K562 (cell line): ENCODE measurements around the gene PHLDA3. TPM values are rescaled to one million over a fixed set of nuclear protein-coding genes. Genes with fewer than 3 reads are reported as not detected.

ENCODE experiments used
- ADNP ChIP-seq: fragments of 200-800 bp; sonication (Bioruptor generic); IDR thresholded peaks from 2 replicates; pipeline ENCODE4 v1.6.1; 2016; ENCODE audit warnings: missing genetic modification characterization, missing compliant biosample characterization
- ARNT ChIP-seq, 2 experiments: fragments of 450-650 bp; IDR thresholded peaks; 2 replicates each; pipeline ENCODE4 v1.6.1; 2016; ENCODE audit warnings: mild to moderate bottlenecking in 1 of 2
- CEBPB ChIP-seq: fragments of 450-650 bp; IDR thresholded peaks from 2 replicates; pipeline ENCODE4 v1.6.1; 2016; ENCODE audit warnings: missing genetic modification characterization, missing compliant biosample characterization
- ELF1 ChIP-seq: fragments of 200-800 bp; sonication (Bioruptor generic); IDR thresholded peaks from 2 replicates; pipeline ENCODE4 v1.6.1; 2016; ENCODE audit warnings: missing genetic modification characterization, missing compliant biosample characterization
- FOXJ3 ChIP-seq: sonication (generic); formaldehyde crosslinking; IDR thresholded peaks from 2 replicates; pipeline ENCODE4 v1.4.0; 2020; ENCODE audit warnings: mild to moderate bottlenecking, missing genetic modification reagents
- FOXK1 ChIP-seq: sonication (generic); formaldehyde crosslinking; IDR thresholded peaks from 2 replicates; pipeline ENCODE4 v1.8.0; 2022; ENCODE audit warnings: missing genetic modification reagents, mild to moderate bottlenecking, borderline replicate concordance
- FOXK2 ChIP-seq, 2 experiments: fragments of 450-650 bp; IDR thresholded peaks in 1 of 2; conservative IDR thresholded peaks in 1 of 2; 2 replicates each; pipeline ENCODE4 v1.6.1; 2016; ENCODE audit warnings: low read depth in 2 of 2, mild to moderate bottlenecking in 1 of 2
- HINFP ChIP-seq: fragments of 450-650 bp; conservative IDR thresholded peaks from 2 replicates; pipeline ENCODE4 v1.6.1; 2016; ENCODE audit warnings: missing genetic modification characterization, low read depth, mild to moderate bottlenecking, control low read depth, missing compliant biosample characterization
- MEF2D ChIP-seq: conservative IDR thresholded peaks from 2 replicates; pipeline ENCODE4 v1.6.1; 2016; ENCODE audit warnings: low read depth, missing genetic modification characterization, missing compliant biosample characterization
- PRPF4 ChIP-seq: fragments of 200-400 bp; formaldehyde crosslinking; IDR thresholded peaks from one replicate; pipeline ENCODE4 v1.6.1; 2017; ENCODE audit warnings: low read length, low read depth, mild to moderate bottlenecking; ENCODE audit not compliant: insufficient read depth, poor library complexity, severe bottlenecking
- RHOXF2B ChIP-seq: fragments of 250-450 bp; sonication (Bioruptor Pico); conservative IDR thresholded peaks from 2 replicates; pipeline ENCODE4 v1.5.1; 2021
- SRSF9 ChIP-seq: fragments of 200-400 bp; formaldehyde crosslinking; IDR thresholded peaks from 2 replicates; pipeline ENCODE4 v1.6.1; 2017; ENCODE audit warnings: low read depth, low read length, borderline replicate concordance
- STAT6 ChIP-seq: sonication (generic); formaldehyde crosslinking; IDR thresholded peaks from 2 replicates; pipeline ENCODE4 v1.8.1; 2023; ENCODE audit warnings: mild to moderate bottlenecking, missing genetic modification reagents
- TEAD1 ChIP-seq, 2 experiments: fragments of 450-650 bp in 1 of 2; sonication (generic) in 1 of 2; formaldehyde crosslinking; IDR thresholded peaks; 2 replicates each; pipeline versions ENCODE4 v1.4.0 to v1.8.0; 2020 to 2022; ENCODE audit warnings: mild to moderate bottlenecking in 2 of 2, missing genetic modification reagents in 1 of 2
- WHSC1 ChIP-seq: IDR thresholded peaks from one replicate; pipeline ENCODE4 v1.6.1; 2012; ENCODE audit warnings: low read length, control low read depth, inconsistent platforms
- ZEB2 ChIP-seq: fragments of 450-650 bp; IDR thresholded peaks from 2 replicates; pipeline ENCODE4 v1.6.1; 2016
- ZFP36 ChIP-seq: fragments of 150-350 bp; IDR thresholded peaks from 2 replicates; pipeline ENCODE4 v1.6.1; 2018; ENCODE audit warnings: low read length, low read depth; ENCODE audit not compliant: partially characterized antibody
- polyA plus RNA-seq, 8 experiments: library from polyadenylated mRNA; depleted of rRNA in 4 of 8; stranded (reverse) in 5 of 8; unstranded in 3 of 8; fragments of >200 nt; fragmentation: Nextera tagmentation in 2 of 8; fragmentation: Illumina TruSeq in 1 of 8; extraction: Ambion mirVana in 2 of 8; extraction: Trizol in 1 of 8; gene quantifications; 2 replicates each; pipeline versions ENCODE4 v1.2.1 to v1.2.3, GENCODE V29; 2011 to 2014; ENCODE audit warnings: inconsistent platforms in 1 of 8, missing spikeins in 1 of 8
- total RNA-seq, 7 experiments: library from RNA; depleted of rRNA in 6 of 7; stranded (reverse); fragments of >200 nt in 6 of 7; fragmentation: Illumina TruSeq in 2 of 7; extraction: Trizol in 2 of 7; gene quantifications; 2 replicates each; pipeline versions ENCODE4 v1.2.1 to v1.2.3, GENCODE V29; 2011 to 2021; ENCODE audit warnings: low replicate concordance in 1 of 7
- TF ChIP-seq, protein P1 (sequence below): sonication (generic); formaldehyde crosslinking; IDR thresholded peaks from 2 replicates; pipeline ENCODE4 v1.5.0; 2020; ENCODE audit warnings: missing genetic modification reagents
- TF ChIP-seq, protein P2 (sequence below): fragments of 450-650 bp; formaldehyde crosslinking; IDR thresholded peaks from 2 replicates; pipeline ENCODE4 v1.4.0; 2022; ENCODE audit warnings: missing genetic modification characterization
- TF ChIP-seq, protein P3 (sequence below): fragments of 250-450 bp; sonication (Bioruptor Pico); IDR thresholded peaks from 2 replicates; pipeline ENCODE4 v1.4.0; 2020; ENCODE audit warnings: mild to moderate bottlenecking, moderate library complexity

PHLDA3 gene
- total and polyA plus RNA-seq, 9 of the 15 experiments (the other 6 are each of a cell fraction or from before 2014, with no cell fraction given) = 0.11 to 0.27 TPM; not detected in 7

DNA sequence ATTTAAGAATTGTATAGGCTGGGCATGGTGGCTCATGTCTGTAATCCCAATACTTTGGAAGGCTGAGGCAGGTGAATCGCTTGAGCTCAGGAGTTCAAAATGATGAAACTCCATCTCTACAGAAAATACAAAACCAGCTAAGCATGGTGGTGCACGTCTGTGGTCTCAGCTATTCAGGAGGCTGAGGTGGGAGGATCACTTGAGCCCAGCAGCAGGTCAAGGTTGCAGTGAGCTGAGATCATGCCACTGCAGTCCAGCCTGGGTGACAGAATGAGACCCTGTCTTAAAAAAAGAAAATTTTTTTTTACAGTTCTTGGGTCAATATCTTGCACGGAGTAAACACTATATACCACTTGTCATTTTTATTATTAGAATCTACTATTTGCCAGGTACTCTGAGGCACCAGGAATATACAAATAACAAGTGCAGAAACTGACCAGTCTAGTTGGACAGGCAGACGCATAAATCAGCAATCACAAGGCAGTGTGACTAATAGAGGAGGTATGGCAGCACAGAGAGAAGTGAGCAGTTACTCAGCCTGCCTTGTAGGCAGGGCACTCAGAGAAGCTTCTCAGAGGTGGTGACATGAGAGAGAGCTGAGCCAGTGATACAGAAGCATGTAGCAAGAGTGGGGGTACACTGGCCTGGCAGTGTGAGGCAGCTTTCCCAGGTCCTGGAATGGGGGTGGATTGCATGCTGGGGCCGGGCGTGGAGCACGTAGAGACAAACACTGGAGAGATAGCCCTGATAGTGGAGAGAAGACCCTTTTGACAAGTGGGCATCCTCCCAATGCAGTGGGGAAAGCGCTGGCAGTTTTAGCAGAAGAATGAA, 8.0 kb downstream of the PHLDA3 start (continued):
- TF ChIP-seq, protein P1, sequence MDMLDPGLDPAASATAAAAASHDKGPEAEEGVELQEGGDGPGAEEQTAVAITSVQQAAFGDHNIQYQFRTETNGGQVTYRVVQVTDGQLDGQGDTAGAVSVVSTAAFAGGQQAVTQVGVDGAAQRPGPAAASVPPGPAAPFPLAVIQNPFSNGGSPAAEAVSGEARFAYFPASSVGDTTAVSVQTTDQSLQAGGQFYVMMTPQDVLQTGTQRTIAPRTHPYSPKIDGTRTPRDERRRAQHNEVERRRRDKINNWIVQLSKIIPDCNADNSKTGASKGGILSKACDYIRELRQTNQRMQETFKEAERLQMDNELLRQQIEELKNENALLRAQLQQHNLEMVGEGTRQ (CRISPR knock-in tag) = no peak
- TF ChIP-seq, protein P2, sequence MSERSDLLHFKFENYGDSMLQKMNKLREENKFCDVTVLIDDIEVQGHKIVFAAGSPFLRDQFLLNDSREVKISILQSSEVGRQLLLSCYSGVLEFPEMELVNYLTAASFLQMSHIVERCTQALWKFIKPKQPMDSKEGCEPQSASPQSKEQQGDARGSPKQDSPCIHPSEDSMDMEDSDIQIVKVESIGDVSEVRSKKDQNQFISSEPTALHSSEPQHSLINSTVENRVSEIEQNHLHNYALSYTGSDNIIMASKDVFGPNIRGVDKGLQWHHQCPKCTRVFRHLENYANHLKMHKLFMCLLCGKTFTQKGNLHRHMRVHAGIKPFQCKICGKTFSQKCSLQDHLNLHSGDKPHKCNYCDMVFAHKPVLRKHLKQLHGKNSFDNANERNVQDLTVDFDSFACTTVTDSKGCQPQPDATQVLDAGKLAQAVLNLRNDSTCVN (CRISPR knock-in tag) = no peak
- TF ChIP-seq STAT6 (CRISPR knock-in tag) (no peak), ZFP36 (peak; percentile 80), FOXK1 (CRISPR knock-in tag) (no peak), PRPF4 (no peak), RHOXF2B (CRISPR knock-in tag) (no peak), HINFP (0 out of 2 replicates have a peak, but pooled peaks have one; percentile 49), ARNT (IDR thresholded peaks at IDR 0.05) (no peak), ZEB2 (no peak), SRSF9 (no peak), CEBPB (tag) (no peak), WHSC1 (no peak), TEAD1 (CRISPR knock-in tag; IDR thresholded peaks at IDR 0.05) (peak in 1 of 2 experiments; percentile 91; a peak in 2 of 4 replicates), MEF2D (tag) (0 out of 2 replicates have a peak, but pooled peaks have one; percentile 22), FOXK2 (conservative IDR thresholded peaks at IDR 0.05 in 1 of 2, IDR thresholded peaks at IDR 0.05 in 1 of 2; ENCODE audit: low read depth in 2 of 2) (0 out of 4 replicates have a peak, but pooled peaks of 1 of the 2 experiments have one; percentile 19), FOXJ3 (CRISPR knock-in tag) (no peak), ADNP (tag) (no peak), ELF1 (tag) (no peak)
- TF ChIP-seq, protein P3, sequence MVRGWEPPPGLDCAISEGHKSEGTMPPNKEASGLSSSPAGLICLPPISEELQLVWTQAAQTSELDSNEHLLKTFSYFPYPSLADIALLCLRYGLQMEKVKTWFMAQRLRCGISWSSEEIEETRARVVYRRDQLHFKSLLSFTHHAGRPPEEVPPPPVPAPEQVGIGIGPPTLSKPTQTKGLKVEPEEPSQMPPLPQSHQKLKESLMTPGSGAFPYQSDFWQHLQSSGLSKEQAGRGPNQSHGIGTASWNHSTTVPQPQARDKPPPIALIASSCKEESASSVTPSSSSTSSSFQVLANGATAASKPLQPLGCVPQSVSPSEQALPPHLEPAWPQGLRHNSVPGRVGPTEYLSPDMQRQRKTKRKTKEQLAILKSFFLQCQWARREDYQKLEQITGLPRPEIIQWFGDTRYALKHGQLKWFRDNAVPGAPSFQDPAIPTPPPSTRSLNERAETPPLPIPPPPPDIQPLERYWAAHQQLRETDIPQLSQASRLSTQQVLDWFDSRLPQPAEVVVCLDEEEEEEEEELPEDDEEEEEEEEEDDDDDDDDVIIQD (CRISPR knock-in tag) = no peak
